Bronchial epithelial cell (primary cell): Measurements from ENCODE around the gene TES. TPM values are rescaled to one million over a fixed set of nuclear protein-coding genes. Genes with fewer than 3 reads are reported as not detected.

Experiments used
- DNase-seq: peaks from one replicate; pipeline ENCODE4 v3.0.0-alpha.2; 2010; ENCODE audit warnings: low read depth
- FAIRE-seq: peaks from 2 replicates; lab custom pipeline; 2011; peaks lifted over from hg19 to GRCh38; lab: Jason Lieb, UNC
- H3K27me3 ChIP-seq: 2 replicates; pipeline ENCODE4 v1.5.1; 2011; ENCODE audit warnings: low read length; ENCODE audit not compliant: control insufficient read depth, insufficient read depth
- H3K36me3 ChIP-seq: 2 replicates; pipeline ENCODE4 v1.5.1; 2011; ENCODE audit warnings: low read length; ENCODE audit not compliant: control insufficient read depth, insufficient read depth
- H3K4me3 ChIP-seq: 2 replicates; pipeline ENCODE4 v1.5.1; 2011; ENCODE audit warnings: mild to moderate bottlenecking, low read depth, low read length, control low read depth
- total RNA-seq: library from RNA; depleted of rRNA; stranded (reverse); fragments of >200 nt; gene quantifications from 2 replicates; pipeline ENCODE4 v1.2.1, GENCODE V29; 2014
- TF ChIP-seq, protein P1 (sequence below): IDR thresholded peaks from 2 replicates; pipeline ENCODE4 v1.5.1; 2011; ENCODE audit warnings: mild to moderate bottlenecking, moderate library complexity, low read length, control low read depth, inconsistent platforms; ENCODE audit not compliant: insufficient read depth, severe bottlenecking

TES gene
- total RNA-seq, 1 donor from 2014 or later, result 276 TPM

DNA sequence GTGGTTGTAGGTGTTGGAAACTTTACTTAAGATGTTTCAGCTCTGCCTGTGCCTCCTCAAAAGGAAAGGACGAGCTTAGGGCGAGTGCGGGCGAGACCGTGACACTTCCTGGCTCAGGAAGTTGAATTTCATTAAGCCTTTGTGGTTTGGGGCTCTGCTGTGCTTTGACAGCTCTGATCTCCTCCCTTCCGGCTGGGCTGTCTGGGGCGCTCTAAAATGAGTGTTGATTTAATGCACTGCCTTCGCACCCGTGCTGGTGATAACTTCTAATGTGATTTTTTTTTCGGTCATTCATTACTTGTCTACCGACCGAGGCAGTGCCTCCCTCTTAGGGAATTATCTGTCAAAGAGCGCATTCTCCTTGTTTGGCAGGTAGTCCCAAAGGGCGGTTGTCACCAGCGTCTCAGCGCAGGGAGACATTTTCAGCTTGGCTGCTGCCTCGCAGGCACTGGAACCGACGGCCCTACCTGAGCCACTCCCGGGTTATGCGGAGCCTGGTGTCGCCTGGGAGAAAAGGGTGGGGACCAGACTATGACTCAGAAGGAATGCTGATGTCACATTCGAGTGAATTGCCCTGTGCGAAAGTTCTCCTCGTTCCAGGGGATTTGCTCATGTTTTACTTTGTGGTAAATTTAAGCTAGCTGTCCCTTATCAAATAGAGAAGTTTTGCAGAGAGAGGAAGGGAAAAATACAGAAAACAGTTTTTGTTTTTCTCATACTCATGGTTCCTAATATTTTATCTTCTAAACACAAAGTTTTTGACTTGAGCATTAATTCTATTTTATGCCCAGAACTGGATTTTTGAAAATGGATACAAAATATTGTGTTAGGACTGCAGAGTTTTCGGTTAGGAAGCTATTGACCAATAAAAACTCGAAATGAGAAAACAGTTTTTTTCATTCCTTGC, 920 bp downstream of the TES start:
- DNase-seq (peak; percentile 94), FAIRE-seq (peak; percentile 93)
- TF ChIP-seq, protein P1, sequence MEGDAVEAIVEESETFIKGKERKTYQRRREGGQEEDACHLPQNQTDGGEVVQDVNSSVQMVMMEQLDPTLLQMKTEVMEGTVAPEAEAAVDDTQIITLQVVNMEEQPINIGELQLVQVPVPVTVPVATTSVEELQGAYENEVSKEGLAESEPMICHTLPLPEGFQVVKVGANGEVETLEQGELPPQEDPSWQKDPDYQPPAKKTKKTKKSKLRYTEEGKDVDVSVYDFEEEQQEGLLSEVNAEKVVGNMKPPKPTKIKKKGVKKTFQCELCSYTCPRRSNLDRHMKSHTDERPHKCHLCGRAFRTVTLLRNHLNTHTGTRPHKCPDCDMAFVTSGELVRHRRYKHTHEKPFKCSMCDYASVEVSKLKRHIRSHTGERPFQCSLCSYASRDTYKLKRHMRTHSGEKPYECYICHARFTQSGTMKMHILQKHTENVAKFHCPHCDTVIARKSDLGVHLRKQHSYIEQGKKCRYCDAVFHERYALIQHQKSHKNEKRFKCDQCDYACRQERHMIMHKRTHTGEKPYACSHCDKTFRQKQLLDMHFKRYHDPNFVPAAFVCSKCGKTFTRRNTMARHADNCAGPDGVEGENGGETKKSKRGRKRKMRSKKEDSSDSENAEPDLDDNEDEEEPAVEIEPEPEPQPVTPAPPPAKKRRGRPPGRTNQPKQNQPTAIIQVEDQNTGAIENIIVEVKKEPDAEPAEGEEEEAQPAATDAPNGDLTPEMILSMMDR, result no peak
- peak overlapping the region; percentile 64 for H3K4me3 ChIP-seq
- no peaks in the 10 kb centered on the region for H3K27me3 ChIP-seq
- no peaks in the 10 kb centered on the region for H3K36me3 ChIP-seq

- DNase-seq, result peak; percentile 35
- Histone ChIP-seq H3K27me3 (no peaks in the 10 kb centered on the region), H3K4me3 (peak overlapping the region; percentile 64), H3K36me3 (no peaks in the 10 kb centered on the region)
- TF ChIP-seq, protein P1, result no peak
- FAIRE-seq, result no peak
Observed at GRCh38 chr7:116211913-116212596, 1.7 kb downstream of the TES start.

DNA sequence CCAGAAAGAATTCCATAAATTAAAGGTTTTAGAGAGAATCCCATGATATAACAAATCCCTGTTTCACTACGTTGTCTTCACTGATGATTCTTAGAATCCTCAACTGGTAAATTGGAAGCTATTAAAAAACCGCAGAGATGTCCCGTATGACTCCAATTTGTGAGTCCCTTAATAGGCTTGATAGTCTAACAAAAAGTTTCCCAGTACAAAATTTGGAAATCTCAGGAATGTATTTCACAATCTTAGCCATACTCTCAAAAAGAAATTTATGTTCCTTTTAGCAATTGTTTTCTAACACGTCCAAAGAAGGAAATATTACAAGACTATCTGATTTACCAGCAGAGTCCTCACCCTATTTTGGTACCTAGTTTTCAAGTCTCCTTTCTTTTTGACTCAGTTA, 2.5 kb downstream of the TES start:
- DNase-seq (no peak), FAIRE-seq (no peak)
- no peaks in the 10 kb centered on the region for H3K36me3 ChIP-seq
- H3K4me3 ChIP-seq, result no peak overlapping the region
- TF ChIP-seq, protein P1, result no peak
- no peaks in the 10 kb centered on the region for H3K27me3 ChIP-seq

DNA sequence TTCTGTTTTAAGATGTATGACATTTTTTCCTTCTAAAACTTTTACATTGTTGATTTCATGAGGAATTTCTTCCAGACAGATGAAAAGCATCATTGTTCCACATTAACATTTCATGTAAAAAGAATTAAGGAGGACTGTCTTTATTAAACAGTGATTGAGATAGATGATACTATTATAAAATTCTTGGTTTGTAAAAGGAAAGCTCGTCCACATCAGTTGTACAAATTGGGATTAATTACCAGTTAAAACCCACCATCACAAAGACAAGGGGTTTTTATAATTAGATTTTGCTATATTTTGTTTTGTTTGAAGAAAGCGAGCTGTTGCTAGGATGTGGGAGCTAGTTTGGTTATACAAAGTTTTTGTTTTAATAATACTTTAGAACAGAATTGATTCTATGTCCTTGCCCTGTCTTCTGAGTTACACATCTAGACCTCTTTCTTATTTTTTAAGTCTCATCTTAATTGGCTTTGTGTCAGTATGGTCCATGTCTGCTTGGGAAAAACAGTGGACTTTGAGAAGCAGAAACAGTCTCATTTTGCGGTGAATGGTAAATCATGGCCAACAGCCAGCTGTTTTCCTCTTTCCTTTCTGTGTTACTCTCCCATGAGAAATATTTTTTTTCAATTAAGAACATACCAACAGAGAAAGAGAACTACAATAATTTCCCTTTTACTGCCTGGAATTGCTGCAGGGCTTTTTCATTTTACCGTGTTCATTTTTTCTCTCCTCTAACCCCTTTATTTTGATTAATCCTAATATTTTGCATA, 3.2 kb downstream of the TES start:
- Histone ChIP-seq H3K4me3 (no peak overlapping the region), H3K36me3 (no peaks in the 10 kb centered on the region), H3K27me3 (no peaks in the 10 kb centered on the region)
- no peak for FAIRE-seq
- no peak for DNase-seq
- TF ChIP-seq, protein P1, result no peak

- no peaks in the 10 kb centered on the region for H3K36me3 ChIP-seq
- H3K27me3 ChIP-seq, result no peaks in the 10 kb centered on the region
- TF ChIP-seq, protein P1, result no peak
- H3K4me3 ChIP-seq, result no peak overlapping the region
- FAIRE-seq (no peak), DNase-seq (no peak)
Observed at GRCh38 chr7:116214921-116215320, 4.6 kb downstream of the TES start.
